Adrenal gland (tissue), 5 donors: Measurements from ENCODE around the gene MORN1.

Experiments used
- POLR2A ChIP-seq, 2 donors: fragments of 450-650 bp; IDR thresholded peaks; one replicate each; pipeline ENCODE4 v1.6.1; 2017; ENCODE audit warnings: antibody characterized with exemption in 2 of 2, mild to moderate bottlenecking in 2 of 2, moderate library complexity in 1 of 2
- TF ChIP-seq, protein P1 (sequence below), 6 experiments: fragments of 450-650 bp in 4 of 6; fragments of 200-600 bp in 2 of 6; sonication (generic) in 1 of 6; IDR thresholded peaks; 1 replicate in 5 of 6; 2 replicates in 1 of 6; pipeline versions ENCODE4 v1.5.1 to v1.8.0; 2016 to 2021; ENCODE audit warnings: antibody characterized with exemption in 6 of 6, mild to moderate bottlenecking in 2 of 6, moderate library complexity in 1 of 6
- donor health status: DM: no; HTN: no; CAD: no.

DNA sequence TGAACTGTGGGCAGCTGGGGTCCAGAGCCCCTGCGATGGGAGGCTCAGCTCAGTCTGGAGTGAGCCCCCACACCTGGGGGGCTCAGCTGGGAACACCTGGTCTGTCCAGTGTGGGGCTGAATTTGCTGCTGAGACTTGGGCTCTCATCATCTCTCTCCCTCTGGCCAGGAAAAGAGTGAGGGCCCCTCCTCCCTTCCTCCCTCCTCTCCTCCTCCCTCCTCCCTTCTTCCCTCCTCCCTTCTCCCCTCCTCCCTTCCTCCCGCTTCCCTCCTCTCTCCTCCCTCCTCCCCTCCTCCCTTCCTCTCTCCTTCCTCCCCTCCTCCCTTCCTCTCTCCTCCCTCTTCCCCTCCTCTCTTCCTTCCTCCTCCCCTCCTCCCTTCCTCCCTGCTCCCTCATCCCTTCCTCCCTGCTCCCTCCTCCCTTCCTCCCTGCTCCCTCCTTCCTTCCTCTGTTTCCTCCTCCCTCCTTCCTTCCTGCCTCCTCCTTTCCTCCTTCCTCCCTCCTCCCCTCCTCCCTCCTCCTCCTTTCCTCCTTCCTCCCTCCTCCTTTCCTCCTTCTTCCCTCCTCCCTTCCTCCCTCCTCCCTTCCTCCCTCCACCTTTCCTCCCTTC is 44.5 kb upstream of the MORN1 start:
- TF ChIP-seq, protein P1, sequence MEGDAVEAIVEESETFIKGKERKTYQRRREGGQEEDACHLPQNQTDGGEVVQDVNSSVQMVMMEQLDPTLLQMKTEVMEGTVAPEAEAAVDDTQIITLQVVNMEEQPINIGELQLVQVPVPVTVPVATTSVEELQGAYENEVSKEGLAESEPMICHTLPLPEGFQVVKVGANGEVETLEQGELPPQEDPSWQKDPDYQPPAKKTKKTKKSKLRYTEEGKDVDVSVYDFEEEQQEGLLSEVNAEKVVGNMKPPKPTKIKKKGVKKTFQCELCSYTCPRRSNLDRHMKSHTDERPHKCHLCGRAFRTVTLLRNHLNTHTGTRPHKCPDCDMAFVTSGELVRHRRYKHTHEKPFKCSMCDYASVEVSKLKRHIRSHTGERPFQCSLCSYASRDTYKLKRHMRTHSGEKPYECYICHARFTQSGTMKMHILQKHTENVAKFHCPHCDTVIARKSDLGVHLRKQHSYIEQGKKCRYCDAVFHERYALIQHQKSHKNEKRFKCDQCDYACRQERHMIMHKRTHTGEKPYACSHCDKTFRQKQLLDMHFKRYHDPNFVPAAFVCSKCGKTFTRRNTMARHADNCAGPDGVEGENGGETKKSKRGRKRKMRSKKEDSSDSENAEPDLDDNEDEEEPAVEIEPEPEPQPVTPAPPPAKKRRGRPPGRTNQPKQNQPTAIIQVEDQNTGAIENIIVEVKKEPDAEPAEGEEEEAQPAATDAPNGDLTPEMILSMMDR (IDR thresholded peaks at IDR 0.05) = no peak
- TF ChIP-seq POLR2A (IDR thresholded peaks at IDR 0.05) = no peak
